Measurements from ENCODE around the gene EDDM13. TPM values are rescaled to one million over a fixed set of nuclear protein-coding genes. Genes with fewer than 3 reads are reported as not detected.
"Not testable (repeated sequence)": the region's sequence is repeated elsewhere in the genome, so short reads cannot be mapped to it uniquely, and the experiment has no call there.

The EDDM13 gene
- total RNA-seq (under 1 TPM in 4 of 9 donors, not detected in 5; 0.33 to 0.69 (median 0.50) TPM), polyA plus RNA-seq (1 to 10 TPM in 1 of 3 donors, under 1 TPM in 1, not detected in 1; 0.64 to 1.0 TPM)
- long read RNA-seq, donor 1 = 0 reads
- long read RNA-seq, donor 2 = 0 reads
- long read RNA-seq, donor 3 = 0 reads
- long read RNA-seq, donor 4 = 0 reads
- long read RNA-seq, donor 5, partial matches to known transcripts = 0 of 2 reads
- long read RNA-seq, donor 5, other reads (novel, unspliced or antisense) = 2 of 2 reads
- long read RNA-seq, donor 6 = 0 reads
- long read RNA-seq, donor 7 = 0 reads
- long read RNA-seq, donor 8 = 0 reads
- long read RNA-seq, donor 9 = 0 reads
- long read RNA-seq, donor 10 = 0 reads

- Histone ChIP-seq H3K4me1 (replicated peaks in 1 of 2) (peaks cover 0 to 14% of the 10 kb centered on the region in 2 donors), H3K4me3 (no peak within 1 kb of the TSS), H3K9me3 (replicated peaks in 1 of 3) (no peaks in the 10 kb centered on the region), H3K27me3 (no peaks in the 10 kb centered on the region), H3K27ac (no peak within 1 kb of the TSS), H3K36me3 (replicated peaks in 1 of 2) (no peaks in the 10 kb centered on the region)
- intact Hi-C loops (cut with DNase I) = no loop called here
- DNase-seq = no peak
- 88 to 94% (median 91%) methylated on average over 6 of the region's 6 CpGs for WGBS, 4 donors
- TF ChIP-seq CTCF (IDR thresholded peaks at IDR 0.05) = no peak
Measured at GRCh38 chr19:56272161-56272798, at the start of gene EDDM13. TSS of gene EDDM13 (plus strand) at chr19:56272748. CDS start at chr19:56272835, 87 bp downstream.

GRCh38 chr19:56222901-56223300 lies 49.6 kb upstream of the EDDM13 start:
- no peak for DNase-seq
- H3K9me3 ChIP-seq (replicated peaks in 1 of 3) = no peaks in the 10 kb centered on the region
- no peak for TF ChIP-seq CTCF (IDR thresholded peaks at IDR 0.05)
- TF ChIP-seq POLR2A (IDR thresholded peaks at IDR 0.05) = no peak
- intact Hi-C loops (cut with DNase I) = no loop called here
- H3K4me3 ChIP-seq = no peak overlapping the region
- no peaks in the 10 kb centered on the region for H3K4me1 ChIP-seq (replicated peaks in 1 of 2)
- no peaks in the 10 kb centered on the region for H3K36me3 ChIP-seq (replicated peaks in 1 of 2)
- H3K27me3 ChIP-seq = no peaks in the 10 kb centered on the region
- H3K27ac ChIP-seq = no peak overlapping the region
- 86 to 98% (median 90%) methylated on average over 5 to 6 of the region's 6 CpGs for WGBS, 4 donors

GRCh38 chr19:56223481-56223880 lies 49.1 kb upstream of the EDDM13 start:
- TF ChIP-seq POLR2A (IDR thresholded peaks at IDR 0.05) = no peak
- TF ChIP-seq CTCF (IDR thresholded peaks at IDR 0.05) = no peak
- DNase-seq = no peak
- no peaks in the 10 kb centered on the region for H3K27me3 ChIP-seq

GRCh38 chr19:56245121-56245740 lies 27.3 kb upstream of the EDDM13 start:
- intact Hi-C loops (cut with DNase I) = no loop called here

More at GRCh38 chr19:56223481-56223880, 49.1 kb upstream of the EDDM13 start:
- WGBS, 4 donors = 91 to 97% (median 95%) methylated on average over 9 of the region's 9 CpGs
- Histone ChIP-seq H3K9me3 (replicated peaks in 1 of 3) (no peaks in the 10 kb centered on the region), H3K4me3 (no peak overlapping the region), H3K27ac (no peak overlapping the region), H3K36me3 (replicated peaks in 1 of 2) (no peaks in the 10 kb centered on the region), H3K4me1 (replicated peaks in 1 of 2) (no peaks in the 10 kb centered on the region)
- intact Hi-C loops (cut with DNase I) = no loop called here

GRCh38 chr19:56245764-56246163 lies 26.8 kb upstream of the EDDM13 start:
- H3K4me3 ChIP-seq; intact Hi-C loops (cut with DNase I); H3K27ac ChIP-seq; DNase-seq; H3K27me3 ChIP-seq; H3K36me3 ChIP-seq (replicated peaks in 1 of 2); H3K4me1 ChIP-seq (replicated peaks in 1 of 2); H3K9me3 ChIP-seq (replicated peaks in 1 of 3): not testable (repeated sequence)
- 83 to 94% (median 89%) methylated on average over 3 to 4 of the region's 4 CpGs for WGBS, 4 donors

More at GRCh38 chr19:56245121-56245740, 27.3 kb upstream of the EDDM13 start:
- no peak overlapping the region for H3K27ac ChIP-seq
- TF ChIP-seq POLR2A (IDR thresholded peaks at IDR 0.05) (no peak), CTCF (IDR thresholded peaks at IDR 0.05) (no peak)
- no peaks in the 10 kb centered on the region for H3K27me3 ChIP-seq
- H3K4me3 ChIP-seq = no peak overlapping the region
- 87 to 95% (median 91%) methylated on average over 7 of the region's 7 CpGs for WGBS, 4 donors
- no peaks in the 10 kb centered on the region for H3K4me1 ChIP-seq (replicated peaks in 1 of 2)
- DNase-seq = no peak
- no peaks in the 10 kb centered on the region for H3K36me3 ChIP-seq (replicated peaks in 1 of 2)
- no peaks in the 10 kb centered on the region for H3K9me3 ChIP-seq (replicated peaks in 1 of 3)

GRCh38 chr19:56248736-56249338 lies 23.7 kb upstream of the EDDM13 start:
- WGBS, 4 donors = 92 to 96% (median 96%) methylated on average over 4 to 8 of the region's 8 CpGs
- H3K9me3 ChIP-seq (replicated peaks in 1 of 3); intact Hi-C loops (cut with DNase I); H3K27ac ChIP-seq; H3K4me3 ChIP-seq; H3K27me3 ChIP-seq; H3K36me3 ChIP-seq (replicated peaks in 1 of 2); H3K4me1 ChIP-seq (replicated peaks in 1 of 2); DNase-seq: not testable (repeated sequence)

All from adrenal gland (tissue), 19 donors.